ENCODE measurements around the gene OR51M1. TPM values are rescaled to one million over a fixed set of nuclear protein-coding genes. Genes with fewer than 3 reads are reported as not detected.
"Not testable (repeated sequence)": the region's sequence is repeated elsewhere in the genome, so short reads cannot be mapped to it uniquely, and the experiment has no call there.

Gene OR51M1
- total RNA-seq (2014; rRNA removed; shearing (Covaris generic)), result not detected in 2 replicates
- polyA plus RNA-seq (2016; fragmentation: Nextera tagmentation; extraction: Ambion mirVana), result not detected in 2 replicates

GRCh38 chr11:5383576-5383975 lies at the start of gene OR51M1:
Gene OR51M1, plus strand, starts transcription at chr11:5383812. Its CDS starts 5,587 bp downstream, at chr11:5389399.
- Histone ChIP-seq H3K9me2 (ENCODE audit: insufficient read depth) (no peaks in the 10 kb centered on the region), H3F3A (ENCODE audit: insufficient read depth) (no peaks in the 10 kb centered on the region), H3K4me2 (ENCODE audit: unreplicated experiment) (no peak within 1 kb of the TSS), H3K79me2 (ENCODE audit: insufficient read depth) (no peaks in the 10 kb centered on the region), H2AFZ (no peak within 1 kb of the TSS), H3K4me3 (no peak within 1 kb of the TSS), H3K9ac (no peak within 1 kb of the TSS), H3K4me1 (ENCODE audit: insufficient read depth) (no peaks in the 10 kb centered on the region), H3K36me3 (ENCODE audit: low read depth) (no peaks in the 10 kb centered on the region), H3K27me3 (replicated peaks; ENCODE audit: insufficient read depth) (peaks cover 4% of the 10 kb centered on the region; the same call in 1 of the 2 replicates), H3K9me3 (ENCODE audit: low read depth) (no peaks in the 10 kb centered on the region), H3K27ac (no peak within 1 kb of the TSS), H4K20me1 (ENCODE audit: insufficient read depth) (no peaks in the 10 kb centered on the region)
- DNase-seq, result no peak
- in situ Hi-C loops (cut with MboI), result loop anchor here (10.0 to 25.0 kb wide), 2 partner anchors 259 to 746 kb away; partner anchors contain the start of genes OR51D1 and OR51E1
- no peak for TF ChIP-seq EZH2 (IDR thresholded peaks at IDR 0.05; ENCODE audit: insufficient read depth, poor library complexity, severe bottlenecking)
- no peak for TF ChIP-seq EZH2phosphoT487 (IDR thresholded peaks at IDR 0.05; ENCODE audit: insufficient read depth, low read depth)
- WGBS, 2 experiments (ENCODE audit: low coverage in 1 of 2, low lambda C conversion rate in 2 of 2, missing lambda C conversion rate in 2 of 2), result 44 to 50% methylated on average over 1 of the region's 1 CpG

DNA sequence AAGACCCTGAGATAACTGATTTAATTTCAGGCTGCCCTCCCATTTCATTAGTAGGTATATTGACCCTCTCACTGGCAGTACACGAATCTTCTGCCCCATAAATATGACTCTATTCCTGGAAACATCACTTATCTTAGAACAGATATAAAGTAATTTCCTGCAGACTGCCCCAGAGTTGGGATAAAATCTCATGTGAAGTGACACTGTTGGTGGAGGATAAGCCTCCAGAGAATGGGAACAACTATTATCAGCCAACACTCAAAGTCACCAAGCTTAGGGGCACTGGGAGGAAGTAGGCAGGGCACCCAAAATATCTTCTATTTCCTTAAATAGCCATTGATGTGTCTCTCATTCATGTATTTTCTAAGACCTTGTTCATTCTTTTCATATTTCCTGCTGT lies 48.4 kb upstream of the OR51M1 start:
- TF ChIP-seq EZH2phosphoT487 (IDR thresholded peaks at IDR 0.05; ENCODE audit: insufficient read depth, low read depth) (no peak), EZH2 (IDR thresholded peaks at IDR 0.05; ENCODE audit: insufficient read depth, poor library complexity, severe bottlenecking) (no peak)
- no peak overlapping the region for H3K27ac ChIP-seq
- H2AFZ ChIP-seq, result peak overlapping the region; percentile 53
- H3K4me1 ChIP-seq (ENCODE audit: insufficient read depth), result peaks cover 15% of the 10 kb centered on the region
- H3K9me2 ChIP-seq (ENCODE audit: insufficient read depth), result no peaks in the 10 kb centered on the region
- H3K4me3 ChIP-seq, result no peak overlapping the region
- in situ Hi-C loops (cut with MboI), result no loop called here
- H3K9ac ChIP-seq, result no peak overlapping the region
- H3K4me2 ChIP-seq (ENCODE audit: unreplicated experiment), result no peak overlapping the region
- no peaks in the 10 kb centered on the region for H4K20me1 ChIP-seq (ENCODE audit: insufficient read depth)
- no peaks in the 10 kb centered on the region for H3K79me2 ChIP-seq (ENCODE audit: insufficient read depth)
- DNase-seq, result no peak
- no peaks in the 10 kb centered on the region for H3K9me3 ChIP-seq (ENCODE audit: low read depth)
- H3K27me3 ChIP-seq (replicated peaks; ENCODE audit: insufficient read depth), result no peaks in the 10 kb centered on the region
- H3F3A ChIP-seq (ENCODE audit: insufficient read depth), result no peaks in the 10 kb centered on the region
- no peaks in the 10 kb centered on the region for H3K36me3 ChIP-seq (ENCODE audit: low read depth)
- WGBS, 2 experiments (ENCODE audit: low coverage in 1 of 2, low lambda C conversion rate in 2 of 2, missing lambda C conversion rate in 2 of 2), result 46 to 59% methylated on average over 1 of the region's 1 CpG

GRCh38 chr11:5336331-5336730 lies 47.3 kb upstream of the OR51M1 start:
- no peak overlapping the region for H3K4me2 ChIP-seq (ENCODE audit: unreplicated experiment)
- H2AFZ ChIP-seq, result no peak overlapping the region
- no peaks in the 10 kb centered on the region for H3K79me2 ChIP-seq (ENCODE audit: insufficient read depth)
- H3K27ac ChIP-seq, result no peak overlapping the region
- H3K4me3 ChIP-seq, result no peak overlapping the region
- H3K4me1 ChIP-seq (ENCODE audit: insufficient read depth), result peaks cover 15% of the 10 kb centered on the region
- H3F3A ChIP-seq (ENCODE audit: insufficient read depth), result no peaks in the 10 kb centered on the region
- H3K9me3 ChIP-seq (ENCODE audit: low read depth), result no peaks in the 10 kb centered on the region
- no peaks in the 10 kb centered on the region for H3K9me2 ChIP-seq (ENCODE audit: insufficient read depth)
- H4K20me1 ChIP-seq (ENCODE audit: insufficient read depth), result no peaks in the 10 kb centered on the region
- TF ChIP-seq EZH2phosphoT487 (IDR thresholded peaks at IDR 0.05; ENCODE audit: insufficient read depth, low read depth) (no peak), EZH2 (IDR thresholded peaks at IDR 0.05; ENCODE audit: insufficient read depth, poor library complexity, severe bottlenecking) (no peak)
- DNase-seq, result peak; percentile 26
- H3K36me3 ChIP-seq (ENCODE audit: low read depth), result no peaks in the 10 kb centered on the region
- H3K27me3 ChIP-seq (replicated peaks; ENCODE audit: insufficient read depth), result no peaks in the 10 kb centered on the region
- no peak overlapping the region for H3K9ac ChIP-seq
- in situ Hi-C loops (cut with MboI), result no loop called here

GRCh38 chr11:5337253-5337652 lies 46.4 kb upstream of the OR51M1 start:
- H3F3A ChIP-seq (ENCODE audit: insufficient read depth); H3K9me3 ChIP-seq (ENCODE audit: low read depth); H3K27ac ChIP-seq; H3K36me3 ChIP-seq (ENCODE audit: low read depth); H3K27me3 ChIP-seq (replicated peaks; ENCODE audit: insufficient read depth); H4K20me1 ChIP-seq (ENCODE audit: insufficient read depth); in situ Hi-C loops (cut with MboI); H3K9me2 ChIP-seq (ENCODE audit: insufficient read depth); DNase-seq; H3K9ac ChIP-seq; H3K4me3 ChIP-seq; H3K79me2 ChIP-seq (ENCODE audit: insufficient read depth); H2AFZ ChIP-seq; H3K4me2 ChIP-seq (ENCODE audit: unreplicated experiment): not testable (repeated sequence)
- WGBS, 2 experiments (ENCODE audit: low coverage in 1 of 2, low lambda C conversion rate in 2 of 2, missing lambda C conversion rate in 2 of 2), result 31 to 36% methylated on average over 1 of the region's 1 CpG
- peaks cover 15% of the 10 kb centered on the region for H3K4me1 ChIP-seq (ENCODE audit: insufficient read depth)

DNA sequence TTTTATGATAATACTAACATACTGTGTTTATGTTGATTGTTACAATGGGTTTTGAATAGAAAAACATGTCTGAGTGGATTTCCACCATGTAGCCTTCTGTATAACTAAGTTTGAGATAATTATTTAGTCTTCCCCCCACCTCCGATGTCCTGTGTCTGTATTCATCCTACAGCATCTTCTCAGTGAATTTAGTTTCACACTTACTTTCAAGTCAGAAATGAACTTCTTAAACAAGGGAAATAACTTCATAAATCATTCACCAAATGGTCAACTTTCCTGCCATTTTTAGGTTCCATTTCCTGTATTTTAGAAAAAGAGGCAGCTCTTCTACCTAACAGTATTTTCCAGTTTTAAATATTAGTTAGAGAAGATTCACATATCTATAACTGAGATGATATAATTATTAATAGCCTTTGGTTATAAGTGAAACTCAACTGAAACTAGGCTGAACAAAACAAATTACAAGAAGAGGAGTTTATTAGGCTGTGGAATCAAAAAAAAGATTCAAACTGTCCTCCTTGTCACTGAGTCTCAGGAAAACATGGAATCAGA lies 43.8 kb upstream of the OR51M1 start:
- in situ Hi-C loops (cut with MboI), result no loop called here
- 93 to 97% methylated on average over 1 of the region's 1 CpG for WGBS, 2 experiments (ENCODE audit: low coverage in 1 of 2, low lambda C conversion rate in 2 of 2, missing lambda C conversion rate in 2 of 2)

More for the DNA sequence above, 43.8 kb upstream of the OR51M1 start:
- no peaks in the 10 kb centered on the region for H3K27me3 ChIP-seq (replicated peaks; ENCODE audit: insufficient read depth)
- H3K4me3 ChIP-seq, result no peak overlapping the region
- no peaks in the 10 kb centered on the region for H3K9me3 ChIP-seq (ENCODE audit: low read depth)
- no peak for DNase-seq
- H3K4me1 ChIP-seq (ENCODE audit: insufficient read depth), result peaks cover 6% of the 10 kb centered on the region
- H3K9ac ChIP-seq, result no peak overlapping the region
- H3K79me2 ChIP-seq (ENCODE audit: insufficient read depth), result no peaks in the 10 kb centered on the region
- no peak overlapping the region for H3K27ac ChIP-seq
- H2AFZ ChIP-seq, result no peak overlapping the region
- H3K36me3 ChIP-seq (ENCODE audit: low read depth), result no peaks in the 10 kb centered on the region
- no peaks in the 10 kb centered on the region for H3K9me2 ChIP-seq (ENCODE audit: insufficient read depth)
- no peak overlapping the region for H3K4me2 ChIP-seq (ENCODE audit: unreplicated experiment)
- no peak for TF ChIP-seq EZH2phosphoT487 (IDR thresholded peaks at IDR 0.05; ENCODE audit: insufficient read depth, low read depth)
- TF ChIP-seq EZH2 (IDR thresholded peaks at IDR 0.05; ENCODE audit: insufficient read depth, poor library complexity, severe bottlenecking), result no peak
- no peaks in the 10 kb centered on the region for H4K20me1 ChIP-seq (ENCODE audit: insufficient read depth)
- no peaks in the 10 kb centered on the region for H3F3A ChIP-seq (ENCODE audit: insufficient read depth)
